ENCODE results near the gene TIPARP. TPM values are rescaled to one million over a fixed set of nuclear protein-coding genes. Genes with fewer than 3 reads are reported as not detected.

The TIPARP gene
- total and polyA plus RNA-seq, 4 donors = 4.4 to 13.6 (median 8.8) TPM

DNA sequence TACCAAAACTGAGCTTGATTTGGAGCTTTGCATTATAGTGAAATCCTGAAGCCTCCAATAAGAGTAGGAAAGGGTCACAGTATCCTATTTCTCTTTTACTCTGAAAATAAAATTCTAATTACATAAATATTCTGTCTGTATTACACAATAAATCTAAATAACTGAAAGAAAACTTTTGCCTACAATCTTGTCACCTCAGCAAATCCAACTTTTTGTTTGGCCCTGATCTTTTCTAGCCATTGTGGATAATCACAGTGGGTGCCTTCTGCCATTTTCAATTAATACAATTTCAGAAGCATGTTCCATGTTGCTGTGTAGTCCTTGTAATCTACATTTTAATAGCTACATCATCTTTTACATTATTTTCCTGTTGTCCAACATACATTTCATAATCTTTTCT is 29.4 kb upstream of the TIPARP start:
- Histone ChIP-seq H3K27me3 (ENCODE audit: control insufficient read depth in 4 of 4, insufficient read depth in 4 of 4, low read length in 3 of 4) (no peaks in the 10 kb centered on the region), H3K4me3 (ENCODE audit: low read depth in 1 of 3, low read length in 3 of 3) (no peak overlapping the region), H3K27ac (ENCODE audit: low read depth in 1 of 2, low read length in 2 of 2) (no peak overlapping the region), H3K4me1 (ENCODE audit: control insufficient read depth in 4 of 4, insufficient read depth in 4 of 4, low read length in 3 of 4) (no peaks in the 10 kb centered on the region), H3K36me3 (ENCODE audit: control insufficient read depth in 4 of 4, insufficient read depth in 3 of 4, low read depth in 1 of 4, low read length in 3 of 4) (no peaks in the 10 kb centered on the region), H3K9ac (ENCODE audit: low read depth in 1 of 2, low read length in 2 of 2) (no peak overlapping the region), H3K9me3 (ENCODE audit: control insufficient read depth in 4 of 4, low read length in 3 of 4) (no peaks in the 10 kb centered on the region)
- DNase-seq (ENCODE audit: low spot score) = no peak
- TF ChIP-seq TAF1 (conservative IDR thresholded peaks at IDR 0.05) = no peak
- TF ChIP-seq SP1 (IDR thresholded peaks at IDR 0.05) = no peak
- no peak for TF ChIP-seq RAD21 (IDR thresholded peaks at IDR 0.05)
- no peak for TF ChIP-seq EGR1 (IDR thresholded peaks at IDR 0.05; ENCODE audit: low read depth in 2 of 2)
- no peak for TF ChIP-seq FOXA1 (IDR thresholded peaks at IDR 0.05)
- TF ChIP-seq MAX (IDR thresholded peaks at IDR 0.05) = no peak
- TF ChIP-seq NR2F2 (IDR thresholded peaks at IDR 0.05) = no peak
- TF ChIP-seq REST (IDR thresholded peaks at IDR 0.05) = no peak
- no peak for TF ChIP-seq GABPA (IDR thresholded peaks at IDR 0.05 in 1 of 2, conservative IDR thresholded peaks at IDR 0.05 in 1 of 2)
- no peak for TF ChIP-seq HNF4A (conservative IDR thresholded peaks at IDR 0.05)
- no peak for TF ChIP-seq HNF4G (IDR thresholded peaks at IDR 0.05)
- no peak for TF ChIP-seq YY1 (IDR thresholded peaks at IDR 0.05)
- no peak for TF ChIP-seq JUND (IDR thresholded peaks at IDR 0.05)
- TF ChIP-seq RXRA (IDR thresholded peaks at IDR 0.05) = no peak
- TF ChIP-seq, protein P1, sequence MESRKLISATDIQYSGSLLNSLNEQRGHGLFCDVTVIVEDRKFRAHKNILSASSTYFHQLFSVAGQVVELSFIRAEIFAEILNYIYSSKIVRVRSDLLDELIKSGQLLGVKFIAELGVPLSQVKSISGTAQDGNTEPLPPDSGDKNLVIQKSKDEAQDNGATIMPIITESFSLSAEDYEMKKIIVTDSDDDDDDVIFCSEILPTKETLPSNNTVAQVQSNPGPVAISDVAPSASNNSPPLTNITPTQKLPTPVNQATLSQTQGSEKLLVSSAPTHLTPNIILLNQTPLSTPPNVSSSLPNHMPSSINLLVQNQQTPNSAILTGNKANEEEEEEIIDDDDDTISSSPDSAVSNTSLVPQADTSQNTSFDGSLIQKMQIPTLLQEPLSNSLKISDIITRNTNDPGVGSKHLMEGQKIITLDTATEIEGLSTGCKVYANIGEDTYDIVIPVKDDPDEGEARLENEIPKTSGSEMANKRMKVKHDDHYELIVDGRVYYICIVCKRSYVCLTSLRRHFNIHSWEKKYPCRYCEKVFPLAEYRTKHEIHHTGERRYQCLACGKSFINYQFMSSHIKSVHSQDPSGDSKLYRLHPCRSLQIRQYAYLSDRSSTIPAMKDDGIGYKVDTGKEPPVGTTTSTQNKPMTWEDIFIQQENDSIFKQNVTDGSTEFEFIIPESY (IDR thresholded peaks at IDR 0.05) = no peak
- TF ChIP-seq, protein P2, sequence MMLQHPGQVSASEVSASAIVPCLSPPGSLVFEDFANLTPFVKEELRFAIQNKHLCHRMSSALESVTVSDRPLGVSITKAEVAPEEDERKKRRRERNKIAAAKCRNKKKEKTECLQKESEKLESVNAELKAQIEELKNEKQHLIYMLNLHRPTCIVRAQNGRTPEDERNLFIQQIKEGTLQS (IDR thresholded peaks at IDR 0.05) = no peak
- TF ChIP-seq, protein P3, sequence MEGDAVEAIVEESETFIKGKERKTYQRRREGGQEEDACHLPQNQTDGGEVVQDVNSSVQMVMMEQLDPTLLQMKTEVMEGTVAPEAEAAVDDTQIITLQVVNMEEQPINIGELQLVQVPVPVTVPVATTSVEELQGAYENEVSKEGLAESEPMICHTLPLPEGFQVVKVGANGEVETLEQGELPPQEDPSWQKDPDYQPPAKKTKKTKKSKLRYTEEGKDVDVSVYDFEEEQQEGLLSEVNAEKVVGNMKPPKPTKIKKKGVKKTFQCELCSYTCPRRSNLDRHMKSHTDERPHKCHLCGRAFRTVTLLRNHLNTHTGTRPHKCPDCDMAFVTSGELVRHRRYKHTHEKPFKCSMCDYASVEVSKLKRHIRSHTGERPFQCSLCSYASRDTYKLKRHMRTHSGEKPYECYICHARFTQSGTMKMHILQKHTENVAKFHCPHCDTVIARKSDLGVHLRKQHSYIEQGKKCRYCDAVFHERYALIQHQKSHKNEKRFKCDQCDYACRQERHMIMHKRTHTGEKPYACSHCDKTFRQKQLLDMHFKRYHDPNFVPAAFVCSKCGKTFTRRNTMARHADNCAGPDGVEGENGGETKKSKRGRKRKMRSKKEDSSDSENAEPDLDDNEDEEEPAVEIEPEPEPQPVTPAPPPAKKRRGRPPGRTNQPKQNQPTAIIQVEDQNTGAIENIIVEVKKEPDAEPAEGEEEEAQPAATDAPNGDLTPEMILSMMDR (IDR thresholded peaks at IDR 0.05; ENCODE audit: low read depth, low read length, missing input control) = no peak
- TF ChIP-seq FOXA2 (IDR thresholded peaks at IDR 0.05) = no peak
